IMR-90 (cell line): Measurements from ENCODE around the gene LYZL6. TPM values are rescaled to one million over a fixed set of nuclear protein-coding genes. Genes with fewer than 3 reads are reported as not detected.

Experiments
- ATAC-seq: fragments of 200-7000 bp; cut with Tn5 transposase; 2 replicates; pipeline ENCODE4 v1.9.1; 2020; ENCODE audit warnings: low read depth, mild to moderate bottlenecking, moderate library complexity
- BruUV-seq: library from RNA; stranded (reverse); fragments of 400-500 nt; replicated peaks from 2 replicates; lab custom pipeline; 2021; lab: Mats Ljungman, UMichigan
- CTCF ChIA-PET: fragments of 300-600 bp; formaldehyde crosslinking; extraction: SDS; loops from one replicate; lab custom pipeline; 2021; ENCODE audit warnings: antibody characterized with exemption; lab: Yijun Ruan, JAX
- POLR2A ChIA-PET: fragments of 300-600 bp; sonication (Branson Sonifier 250); formaldehyde crosslinking; loops from one replicate; lab custom pipeline; 2022; ENCODE audit warnings: antibody characterized with exemption; ENCODE audit not compliant: unreplicated experiment; lab: Charles Lee
- DNase-seq: peaks from one replicate; pipeline ENCODE4 v3.0.0; 2013
- H2AFZ ChIP-seq: replicated peaks from 2 replicates; pipeline ENCODE3; 2013; ENCODE audit warnings: low read length, mild to moderate bottlenecking; ENCODE audit not compliant: poor library complexity
- H2AK5ac ChIP-seq: 2 replicates; pipeline ENCODE4 v1.6.1; 2013; ENCODE audit warnings: low read depth, low read length, inconsistent platforms
- H2AK9ac ChIP-seq: replicated peaks from 2 replicates; pipeline ENCODE3; 2013; ENCODE audit warnings: mild to moderate bottlenecking, low read depth, low read length, moderate library complexity; ENCODE audit not compliant: poor library complexity
- H2BK120ac ChIP-seq: 2 replicates; pipeline ENCODE4 v1.6.1; 2013; ENCODE audit warnings: low read depth, low read length, inconsistent platforms
- H2BK15ac ChIP-seq: 3 replicates; pipeline ENCODE4 v1.6.1; 2013; ENCODE audit warnings: low read depth, low read length, inconsistent platforms
- H2BK20ac ChIP-seq: 2 replicates; pipeline ENCODE4 v1.6.1; 2013; ENCODE audit warnings: low read depth, mild to moderate bottlenecking, inconsistent platforms, low read length, moderate library complexity
- H2BK5ac ChIP-seq: 2 replicates; pipeline ENCODE4 v1.6.1; 2013; ENCODE audit warnings: mild to moderate bottlenecking, low read depth, low read length, inconsistent platforms; ENCODE audit not compliant: poor library complexity, severe bottlenecking
- H3K14ac ChIP-seq: replicated peaks from 2 replicates; pipeline ENCODE4 v1.6.1; 2013; ENCODE audit warnings: low read depth, low read length, inconsistent platforms
- H3K18ac ChIP-seq: 2 replicates; pipeline ENCODE4 v1.6.1; 2013; ENCODE audit warnings: low read depth, low read length, control low read depth
- H3K23ac ChIP-seq: 2 replicates; pipeline ENCODE4 v1.6.1; 2013; ENCODE audit warnings: low read depth, low read length, inconsistent platforms
- H3K27ac ChIP-seq: 2 replicates; pipeline ENCODE4 v1.5.1; 2013; ENCODE audit warnings: mild to moderate bottlenecking, control low read depth, low read length; ENCODE audit not compliant: insufficient read depth
- H3K27me3 ChIP-seq: 2 replicates; pipeline ENCODE4 v1.6.1; 2013; ENCODE audit warnings: low read length; ENCODE audit not compliant: control insufficient read depth, insufficient read depth
- H3K36me3 ChIP-seq: 2 replicates; pipeline ENCODE4 v1.6.1; 2013; ENCODE audit warnings: low read length, mixed read lengths; ENCODE audit not compliant: control insufficient read depth, insufficient read depth
- H3K4ac ChIP-seq: 2 replicates; pipeline ENCODE4 v1.6.1; 2013; ENCODE audit warnings: low read depth, low read length, inconsistent platforms
- H3K4me1 ChIP-seq: 2 replicates; pipeline ENCODE4 v1.6.1; 2013; ENCODE audit warnings: low read length, mixed read lengths; ENCODE audit not compliant: control insufficient read depth, insufficient read depth
- H3K4me2 ChIP-seq: 2 replicates; pipeline ENCODE4 v1.6.1; 2013; ENCODE audit warnings: low read depth, mild to moderate bottlenecking, control low read depth, low read length, moderate library complexity
- H3K4me3 ChIP-seq: 2 replicates; pipeline ENCODE4 v1.5.1; 2013; ENCODE audit warnings: low read depth, mild to moderate bottlenecking, control low read depth, low read length, moderate library complexity; ENCODE audit not compliant: insufficient read depth
- H3K56ac ChIP-seq: 2 replicates; pipeline ENCODE4 v1.6.1; 2013; ENCODE audit warnings: low read length, inconsistent platforms; ENCODE audit not compliant: insufficient read depth; ENCODE audit errors: extremely low read depth
- H3K79me1 ChIP-seq, 2 experiments: 2 replicates each; pipeline ENCODE4 v1.6.1; 2013; ENCODE audit warnings: low read length in 2 of 2, inconsistent platforms in 1 of 2, low read depth in 1 of 2
- H3K9ac ChIP-seq: 2 replicates; pipeline ENCODE4 v1.6.1; 2013; ENCODE audit warnings: low read depth, low read length, control low read depth
- H3K9me1 ChIP-seq: 2 replicates; pipeline ENCODE4 v1.6.1; 2013; ENCODE audit warnings: low read length, inconsistent platforms; ENCODE audit not compliant: insufficient read depth
- H3K9me3 ChIP-seq: 2 replicates; pipeline ENCODE4 v1.6.1; 2013; ENCODE audit warnings: low read length; ENCODE audit not compliant: control insufficient read depth, insufficient read depth
- H4K20me1 ChIP-seq: 2 replicates; pipeline ENCODE4 v1.6.1; 2013; ENCODE audit warnings: low read length, inconsistent platforms; ENCODE audit not compliant: insufficient read depth
- H4K5ac ChIP-seq: 2 replicates; pipeline ENCODE4 v1.6.1; 2013; ENCODE audit warnings: mild to moderate bottlenecking, low read depth, low read length, control low read depth
- H4K8ac ChIP-seq, 2 experiments: 2 replicates each; pipeline ENCODE4 v1.6.1; 2013; ENCODE audit warnings: low read depth in 2 of 2, low read length in 2 of 2, control low read depth in 1 of 2, inconsistent platforms in 1 of 2
- H4K91ac ChIP-seq: 2 replicates; pipeline ENCODE4 v1.6.1; 2013; ENCODE audit warnings: low read depth, low read length, inconsistent platforms; ENCODE audit not compliant: insufficient read depth
- CHD1 ChIP-seq: IDR thresholded peaks from 2 replicates; pipeline ENCODE4 v1.6.1; 2012; ENCODE audit warnings: low read depth, low read length, improper control_type of control experiment
- CTCF ChIP-seq: conservative IDR thresholded peaks from 2 replicates; pipeline ENCODE4 v1.5.1; 2012; ENCODE audit warnings: mild to moderate bottlenecking, low read depth, low read length, improper control_type of control experiment
- MAFK ChIP-seq: IDR thresholded peaks from 2 replicates; pipeline ENCODE4 v1.6.1; 2012; ENCODE audit warnings: low read depth, low read length, improper control_type of control experiment
- RAD21 ChIP-seq: IDR thresholded peaks from 2 replicates; pipeline ENCODE4 v1.6.1; 2012; ENCODE audit warnings: low read length, improper control_type of control experiment
- RFX5 ChIP-seq: IDR thresholded peaks from 2 replicates; pipeline ENCODE4 v1.8.0; 2012; ENCODE audit warnings: low read depth, mild to moderate bottlenecking, low read length, moderate library complexity
- USF2 ChIP-seq: fragments of 150-350 bp; IDR thresholded peaks from 2 replicates; pipeline ENCODE4 v1.6.1; 2017; ENCODE audit warnings: mild to moderate bottlenecking, antibody characterized with exemption, low read length, low read depth
- WGBS, 2 experiments: methylation state at CpG; one replicate each; pipeline versions ENCODE4 v1.1.5 to v1.1.7; 2013; ENCODE audit warnings: missing lambda C conversion rate in 2 of 2; ENCODE audit not compliant: insufficient read length in 1 of 2; ENCODE audit errors: extremely low coverage in 2 of 2; 5-methylcytosine and 5-hydroxymethylcytosine counted together
- dilution Hi-C: fragments of 300-500 bp; cut with HindIII; formaldehyde crosslinking; loops from one replicate; pipeline ENCODE4 v1.14.3; 2018; ENCODE audit warnings: low sequenced_read_pairs; ENCODE audit not compliant: unreplicated experiment
- in situ Hi-C: fragments of 300-500 bp; cut with MboI; formaldehyde crosslinking; loops from 3 replicates; pipeline ENCODE4 v1.14.3; 2019; ENCODE audit warnings: low sequenced_read_pairs, inconsistent platforms, mixed read lengths
- intact Hi-C: fragments of 100-400 bp; cut with micrococcal nuclease; formaldehyde crosslinking; loops from 2 replicates; pipeline ENCODE4 v1.10.0; 2022
- polyA plus RNA-seq, 3 experiments: library from polyadenylated mRNA; depleted of rRNA; stranded (reverse); fragments of >200 nt; gene quantifications; 2 replicates each; pipeline ENCODE4 v1.2.3, GENCODE V29; 2012; ENCODE audit warnings: low replicate concordance in 1 of 3
- total RNA-seq: library from RNA; depleted of rRNA; stranded (reverse); fragments of >200 nt; gene quantifications from 2 replicates; pipeline ENCODE4 v1.2.3, GENCODE V29; 2012

LYZL6 gene
- total and polyA plus RNA-seq, 2 of the 4 experiments (the other 2 are of a cell fraction), result not detected

GRCh38 chr17:35892091-35893035 is 51.1 kb downstream of the LYZL6 start:
- Histone ChIP-seq H4K20me1 (no peaks in the 10 kb centered on the region), H2BK20ac (no peak overlapping the region; the same call in 1 of the 2 replicates), H3K14ac (no peak overlapping the region), H3K56ac (no peak overlapping the region), H3K27ac (no peak overlapping the region), H3K79me1 (no peaks in the 10 kb centered on the region), H2AK9ac (no peak overlapping the region), H4K8ac (no peak overlapping the region), H3K9me1 (no peaks in the 10 kb centered on the region; the same call in 1 of the 2 replicates), H2BK5ac (no peak overlapping the region), H3K23ac (no peak overlapping the region), H4K91ac (no peak overlapping the region), H4K5ac (no peak overlapping the region), H2AK5ac (no peak overlapping the region), H3K18ac (no peak overlapping the region), H3K4ac (no peak overlapping the region), H3K9me3 (no peaks in the 10 kb centered on the region), H3K4me3 (no peak overlapping the region), H2BK120ac (no peak overlapping the region), H3K36me3 (no peaks in the 10 kb centered on the region), H3K4me1 (no peaks in the 10 kb centered on the region), H3K4me2 (no peak overlapping the region), H2BK15ac (no peak overlapping the region), H2AFZ (no peak overlapping the region), H3K27me3 (peaks cover 2% of the 10 kb centered on the region), H3K9ac (no peak overlapping the region)
- dilution Hi-C loops (no loop called here), in situ Hi-C loops (no loop called here), intact Hi-C loops (no loop called here)
- no peak for TF ChIP-seq CTCF
- TF ChIP-seq MAFK, result no peak
- no peak for TF ChIP-seq USF2
- no peak for TF ChIP-seq RAD21
- no peak for TF ChIP-seq CHD1
- no peak for TF ChIP-seq RFX5
- WGBS, 2 experiments, result no CpG with 5 or more reads among the region's 6 CpGs
- DNase-seq, result peak; percentile 12
- POLR2A ChIA-PET, result no interaction called here
- BruUV-seq, result no TSS peak
- no peak for ATAC-seq
- CTCF ChIA-PET, result no interaction called here
